Neural cell (in vitro differentiated cells): ENCODE results near the gene CUX1. TPM values are rescaled to one million over a fixed set of nuclear protein-coding genes. Genes with fewer than 3 reads are reported as not detected.

Source experiments
- H2AFZ ChIP-seq: fragments of 200-600, 300-800 bp; sonication (generic), shearing (Covaris generic); 2 replicates; pipeline ENCODE4 v1.6.0; 2014; ENCODE audit warnings: low read depth, mild to moderate bottlenecking, antibody characterized with exemption, low read length, moderate library complexity
- H3F3A ChIP-seq: fragments of 200-600 bp; shearing (Covaris generic); 2 replicates; pipeline ENCODE4 v1.6.1; 2016; ENCODE audit warnings: mild to moderate bottlenecking, moderate library complexity, mixed read lengths, antibody characterized with exemption, low read length; ENCODE audit not compliant: insufficient read depth, poor library complexity, severe bottlenecking
- H3K27ac ChIP-seq: fragments of 200-600, 300-800 bp; sonication (generic), shearing (Covaris generic); 2 replicates; pipeline ENCODE4 v1.5.1; 2014; ENCODE audit warnings: mild to moderate bottlenecking, low read length, moderate library complexity
- H3K27me3 ChIP-seq: fragments of 300-800, 200-600 bp; sonication (generic), shearing (Covaris generic); 2 replicates; pipeline ENCODE4 v1.6.0; 2014; ENCODE audit warnings: mild to moderate bottlenecking, low read depth, low read length, moderate library complexity; ENCODE audit not compliant: insufficient read depth
- H3K36me3 ChIP-seq: fragments of 300-800, 200-600 bp; sonication (generic), shearing (Covaris generic); 2 replicates; pipeline ENCODE4 v1.5.1; 2014; ENCODE audit warnings: mild to moderate bottlenecking, antibody characterized with exemption, low read length, moderate library complexity; ENCODE audit not compliant: insufficient read depth
- H3K4me2 ChIP-seq: fragments of 300-800, 200-600 bp; sonication (generic), shearing (Covaris generic); 2 replicates; pipeline ENCODE4 v1.6.0; 2014; ENCODE audit warnings: mild to moderate bottlenecking, low read length
- H3K4me3 ChIP-seq: fragments of 300-800, 200-600 bp; sonication (generic), shearing (Covaris generic); 2 replicates; pipeline ENCODE4 v1.5.1; 2014; ENCODE audit warnings: mild to moderate bottlenecking, low read length, moderate library complexity
- H3K79me2 ChIP-seq: fragments of 200-600 bp; shearing (Covaris generic); replicated peaks from 2 replicates; pipeline ENCODE4 v1.6.0; 2014; ENCODE audit warnings: mild to moderate bottlenecking, low read length, moderate library complexity; ENCODE audit not compliant: insufficient read depth
- H3K9ac ChIP-seq: fragments of 300-800, 200-600 bp; sonication (generic), shearing (Covaris generic); 2 replicates; pipeline ENCODE4 v1.6.1; 2016; ENCODE audit warnings: mild to moderate bottlenecking, low read length, mixed read lengths
- H3K9me2 ChIP-seq: fragments of 200-600 bp; shearing (Covaris generic); 2 replicates; pipeline ENCODE4 v1.6.1; 2016; ENCODE audit warnings: mild to moderate bottlenecking, low read length, mixed read lengths; ENCODE audit not compliant: insufficient read depth
- H3K9me3 ChIP-seq: fragments of 200-600, 300-800 bp; sonication (generic), shearing (Covaris generic); 2 replicates; pipeline ENCODE4 v1.6.1; 2016; ENCODE audit warnings: mild to moderate bottlenecking, mixed run types, low read length, moderate library complexity, mixed read lengths
- H4K20me1 ChIP-seq: fragments of 200-600 bp; shearing (Covaris generic); 2 replicates; pipeline ENCODE4 v1.6.1; 2016; ENCODE audit warnings: mild to moderate bottlenecking, mixed run types; ENCODE audit not compliant: insufficient read depth
- CTCF ChIP-seq: fragments of 450-650 bp; IDR thresholded peaks from 2 replicates; pipeline ENCODE4 v1.5.1; 2014; ENCODE audit warnings: antibody characterized with exemption, mild to moderate bottlenecking, moderate library complexity; ENCODE audit not compliant: poor library complexity, severe bottlenecking
- MXI1 ChIP-seq: fragments of 450-650 bp; conservative IDR thresholded peaks from 2 replicates; pipeline ENCODE4 v1.6.1; 2014; ENCODE audit warnings: antibody characterized with exemption, mild to moderate bottlenecking; ENCODE audit not compliant: poor library complexity, severe bottlenecking
- POLR2AphosphoS5 ChIP-seq: IDR thresholded peaks from 2 replicates; pipeline ENCODE4 v1.6.1; 2012
- REST ChIP-seq: IDR thresholded peaks from 2 replicates; pipeline ENCODE4 v1.6.1; 2012; ENCODE audit warnings: borderline replicate concordance
- SMC3 ChIP-seq: fragments of 450-650 bp; conservative IDR thresholded peaks from 2 replicates; pipeline ENCODE4 v1.6.1; 2014; ENCODE audit warnings: antibody characterized with exemption, mild to moderate bottlenecking, moderate library complexity; ENCODE audit not compliant: poor library complexity
- polyA plus RNA-seq: library from polyadenylated mRNA; depleted of rRNA; stranded (reverse); fragments of >200 nt; gene quantifications from 2 replicates; pipeline ENCODE4 v1.2.3, GENCODE V29; 2014

Gene CUX1
- polyA plus RNA-seq, 1 donor from 2014 or later: 26.6 TPM

GRCh38 chr7:101960985-101961708 is 143.7 kb downstream of the CUX1 start:
- no peaks in the 10 kb centered on the region for H3K9me3 ChIP-seq
- H3K4me3 ChIP-seq: no peak overlapping the region
- H3K9ac ChIP-seq: no peak overlapping the region
- no peak overlapping the region for H3K27ac ChIP-seq
- H3K27me3 ChIP-seq: no peaks in the 10 kb centered on the region
- no peaks in the 10 kb centered on the region for H3K9me2 ChIP-seq
- TF ChIP-seq REST (no peak), MXI1 (no peak), SMC3 (no peak), CTCF (no peak), POLR2AphosphoS5 (no peak)
- H2AFZ ChIP-seq: no peak overlapping the region
- H4K20me1 ChIP-seq: no peaks in the 10 kb centered on the region
- H3K79me2 ChIP-seq: no peaks in the 10 kb centered on the region
- no peaks in the 10 kb centered on the region for H3K36me3 ChIP-seq
- no peak overlapping the region for H3K4me2 ChIP-seq
- H3F3A ChIP-seq: no peaks in the 10 kb centered on the region

- no peaks in the 10 kb centered on the region for H3K9me2 ChIP-seq
- H3K79me2 ChIP-seq: no peaks in the 10 kb centered on the region
- no peak overlapping the region for H3K9ac ChIP-seq
- H3K27ac ChIP-seq: no peak overlapping the region
- H4K20me1 ChIP-seq: no peaks in the 10 kb centered on the region
- H3K4me2 ChIP-seq: no peak overlapping the region
- no peaks in the 10 kb centered on the region for H3K9me3 ChIP-seq
- no peaks in the 10 kb centered on the region for H3K36me3 ChIP-seq
- TF ChIP-seq REST: no peak
- H3F3A ChIP-seq: no peaks in the 10 kb centered on the region
- H3K27me3 ChIP-seq: no peaks in the 10 kb centered on the region
- no peak overlapping the region for H2AFZ ChIP-seq
- no peak overlapping the region for H3K4me3 ChIP-seq
Observed at GRCh38 chr7:101961811-101962210, 144.4 kb downstream of the CUX1 start.
